Measurements from ENCODE around the gene CACYBP. TPM values are rescaled to one million over a fixed set of nuclear protein-coding genes. Genes with fewer than 3 reads are reported as not detected.

Gene CACYBP
- total RNA-seq, 2 experiments from 2014 or later, result 394 to 452 TPM

GRCh38 chr1:174995121-174995520 is 4.6 kb upstream of the CACYBP start:
- Mint-ChIP-seq H3K4me1 (peaks cover 19% of the 10 kb centered on the region), H3K9me3 (ENCODE audit: low read depth) (no peaks in the 10 kb centered on the region), H3K36me3 (ENCODE audit: low read depth) (peaks cover 14% of the 10 kb centered on the region), H3K27ac (no peak overlapping the region), H3K4me3 (no peak overlapping the region), H3K27me3 (no peaks in the 10 kb centered on the region)
- no peak for ATAC-seq
- no peak for DNase-seq
- ChIA-PET CTCF (interaction anchor here (1.5 kb wide), 1 partner anchor 12 kb away, joined by 11 read pairs; no protein-coding TSS in a partner anchor), POLR2A (no interaction called here)
- intact Hi-C loops (cut with DNase I, micrococcal nuclease), result loop anchor here in 1 of 2 experiments (5.0 kb wide), 1 partner anchor 733 kb away; no protein-coding TSS in a partner anchor

- Mint-ChIP-seq H3K9me3 (ENCODE audit: low read depth) (no peaks in the 10 kb centered on the region), H3K27me3 (no peaks in the 10 kb centered on the region), H3K27ac (no peak overlapping the region), H3K4me3 (no peak overlapping the region), H3K36me3 (ENCODE audit: low read depth) (peaks cover 20% of the 10 kb centered on the region), H3K4me1 (peaks cover 17% of the 10 kb centered on the region)
- POLR2A ChIA-PET, result no interaction called here
- intact Hi-C loops (cut with DNase I, micrococcal nuclease), result loop anchor here in 1 of 2 experiments (5.0 kb wide), 1 partner anchor 734 kb away; no protein-coding TSS in a partner anchor
- DNase-seq (no peak), ATAC-seq (no peak)
- CTCF ChIA-PET, result interaction anchor here (1.5 to 1.7 kb wide), 2 partner anchors 12 to 252 kb away, joined by 5 to 11 read pairs; no protein-coding TSS in a partner anchor
These were observed 3.8 kb upstream of the CACYBP start for GRCh38 chr1:174995916-174996315.

GRCh38 chr1:174996476-174996875 is 3.3 kb upstream of the CACYBP start:
- ChIA-PET CTCF (interaction anchor here (0.7 to 1.7 kb wide), 4 partner anchors 13 to 252 kb away, joined by 3 to 11 read pairs (median 4); no protein-coding TSS in a partner anchor), POLR2A (no interaction called here)
- no peaks in the 10 kb centered on the region for H3K9me3 Mint-ChIP-seq (ENCODE audit: low read depth)
- H3K36me3 Mint-ChIP-seq (ENCODE audit: low read depth), result peaks cover 26% of the 10 kb centered on the region
- DNase-seq, result no peak
- ATAC-seq, result no peak
- no peak overlapping the region for H3K27ac Mint-ChIP-seq
- H3K4me3 Mint-ChIP-seq, result no peak overlapping the region
- intact Hi-C loops (cut with DNase I, micrococcal nuclease), result loop anchor here in 1 of 2 experiments (5.0 kb wide), 1 partner anchor 734 kb away; no protein-coding TSS in a partner anchor
- H3K27me3 Mint-ChIP-seq, result no peaks in the 10 kb centered on the region
- peaks cover 20% of the 10 kb centered on the region for H3K4me1 Mint-ChIP-seq

DNA sequence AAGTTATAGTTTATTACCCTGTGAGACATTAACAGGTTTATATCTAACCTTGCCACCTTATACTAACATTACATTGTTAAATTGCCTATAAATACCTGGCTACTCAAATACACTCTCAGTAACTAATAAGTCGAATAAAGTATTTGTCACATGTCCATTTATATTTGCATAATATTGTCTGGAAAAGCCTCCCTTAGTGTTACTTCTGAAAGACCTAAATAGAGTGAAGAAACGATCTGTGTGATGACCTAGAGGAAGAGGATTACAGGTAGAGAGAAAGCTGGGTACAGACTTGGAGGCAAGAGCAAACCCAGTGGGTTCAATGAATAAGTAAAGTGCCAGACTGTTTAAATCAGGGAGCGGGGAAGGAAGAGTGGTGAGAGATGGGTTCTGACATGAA is 2.7 kb upstream of the CACYBP start:
- Mint-ChIP-seq H3K27ac (peak overlapping the region; percentile 35), H3K27me3 (no peaks in the 10 kb centered on the region), H3K4me1 (peaks cover 24% of the 10 kb centered on the region), H3K9me3 (ENCODE audit: low read depth) (no peaks in the 10 kb centered on the region), H3K4me3 (no peak overlapping the region), H3K36me3 (ENCODE audit: low read depth) (peaks cover 32% of the 10 kb centered on the region)
- ChIA-PET CTCF (interaction anchor here (0.7 to 1.7 kb wide), 7 partner anchors 11 to 743 kb away, joined by 3 to 5 read pairs (median 3); no protein-coding TSS in a partner anchor), POLR2A (interaction anchor here (1.0 kb wide), 1 partner anchor 33 kb away, joined by 3 read pairs; no protein-coding TSS in a partner anchor)
- ATAC-seq (no peak), DNase-seq (no peak)
- intact Hi-C loops (cut with DNase I, micrococcal nuclease), result loop anchor here in 1 of 2 experiments (5.0 kb wide), 1 partner anchor 735 kb away; no protein-coding TSS in a partner anchor

DNA sequence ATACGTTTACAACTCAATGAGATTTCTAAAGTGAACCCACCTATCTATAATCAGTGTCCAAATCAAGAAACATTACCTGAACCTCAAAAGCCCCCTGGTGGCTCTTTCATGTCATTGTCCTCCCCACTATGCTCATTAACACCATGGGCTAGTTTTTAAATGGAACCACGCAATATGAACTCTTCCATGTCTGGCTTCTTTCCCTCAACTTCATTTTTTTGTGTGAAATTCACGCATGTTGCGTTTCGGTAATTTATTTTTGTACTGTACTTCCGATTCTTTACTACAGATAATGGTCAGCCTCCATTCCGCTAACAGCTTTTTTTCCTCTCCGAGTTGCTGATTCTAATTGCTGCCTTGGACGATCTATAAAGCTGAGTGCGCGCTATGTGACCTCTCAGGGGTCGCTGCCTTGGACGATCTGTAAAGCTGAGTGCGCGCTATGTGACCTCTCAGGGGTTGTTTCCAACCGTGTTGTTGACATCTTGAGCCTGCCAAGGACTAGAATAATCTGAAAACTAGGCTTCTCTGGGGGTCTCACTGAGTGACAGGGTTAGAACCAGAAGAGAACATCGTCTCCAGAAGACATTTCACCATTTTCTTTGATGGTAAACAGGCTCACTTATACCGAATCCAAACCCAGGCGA is 1.1 kb upstream of the CACYBP start:
- H3K27ac Mint-ChIP-seq, result no peak overlapping the region
- no peaks in the 10 kb centered on the region for H3K9me3 Mint-ChIP-seq (ENCODE audit: low read depth)
- intact Hi-C loops (cut with DNase I, micrococcal nuclease), result loop anchor here (1.0 to 5.0 kb wide), 12 partner anchors 8 to 1522 kb away; partner anchors contain the start of genes MRPS14 (in 2 of the 2), KIAA0040 (in 1 of the 2), PRDX6 (in 1 of the 2) and RC3H1 (in 1 of the 2)
- CTCF ChIA-PET, result interaction anchor here (0.6 to 2.8 kb wide), 11 partner anchors 9 to 736 kb away, joined by 3 to 24 read pairs (median 4); partner anchors contain the start of gene MRPS14
- ATAC-seq (no peak), DNase-seq (peak; percentile 46)
- no peak overlapping the region for H3K4me3 Mint-ChIP-seq
- peaks cover 43% of the 10 kb centered on the region for H3K36me3 Mint-ChIP-seq (ENCODE audit: low read depth)
- POLR2A ChIA-PET, result interaction anchor here (1.1 to 3.6 kb wide), 11 partner anchors 15 to 1130 kb away, joined by 3 to 65 read pairs (median 4); partner anchors contain the start of genes MRPS14 and ZBTB37
- no peaks in the 10 kb centered on the region for H3K27me3 Mint-ChIP-seq
- peaks cover 37% of the 10 kb centered on the region for H3K4me1 Mint-ChIP-seq

DNA sequence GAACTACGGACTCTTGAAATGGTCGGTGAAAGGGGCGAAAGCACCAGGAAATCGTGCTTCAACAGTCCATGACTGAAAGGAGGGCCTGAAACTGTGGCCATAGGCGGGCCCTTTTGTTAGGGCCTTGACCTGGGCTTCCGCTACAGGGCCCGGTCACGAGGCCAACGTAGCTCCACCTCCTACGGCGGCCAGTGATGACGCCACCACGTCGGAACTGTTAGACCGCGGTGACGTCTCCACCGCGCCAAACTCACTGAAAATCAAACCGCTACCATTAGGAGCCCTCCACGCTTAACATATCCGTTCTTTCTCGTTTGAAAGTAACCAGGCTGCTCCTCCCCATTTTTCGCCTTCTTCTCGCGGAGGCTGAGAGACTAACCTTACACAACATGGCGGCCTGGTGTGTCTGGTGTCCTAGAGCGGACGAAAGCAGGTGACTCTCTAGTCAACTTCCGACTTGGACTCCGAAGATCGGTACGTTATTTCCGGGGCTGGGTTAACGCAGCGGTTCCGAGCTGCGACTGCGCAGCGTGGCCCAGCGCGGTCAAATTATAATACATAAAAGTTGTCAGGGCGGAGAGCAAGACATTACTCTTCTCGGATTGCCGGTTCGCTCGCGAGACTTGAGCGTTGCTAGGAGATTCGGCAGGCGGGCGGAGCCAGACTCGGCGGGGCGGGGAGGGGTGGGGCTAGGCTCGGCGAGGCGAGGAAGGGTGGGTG is 371 bp upstream of the CACYBP start:
- no peaks in the 10 kb centered on the region for H3K27me3 Mint-ChIP-seq
- H3K4me1 Mint-ChIP-seq, result peaks cover 41% of the 10 kb centered on the region
- peak overlapping the region; percentile 94 for H3K27ac Mint-ChIP-seq

DNA sequence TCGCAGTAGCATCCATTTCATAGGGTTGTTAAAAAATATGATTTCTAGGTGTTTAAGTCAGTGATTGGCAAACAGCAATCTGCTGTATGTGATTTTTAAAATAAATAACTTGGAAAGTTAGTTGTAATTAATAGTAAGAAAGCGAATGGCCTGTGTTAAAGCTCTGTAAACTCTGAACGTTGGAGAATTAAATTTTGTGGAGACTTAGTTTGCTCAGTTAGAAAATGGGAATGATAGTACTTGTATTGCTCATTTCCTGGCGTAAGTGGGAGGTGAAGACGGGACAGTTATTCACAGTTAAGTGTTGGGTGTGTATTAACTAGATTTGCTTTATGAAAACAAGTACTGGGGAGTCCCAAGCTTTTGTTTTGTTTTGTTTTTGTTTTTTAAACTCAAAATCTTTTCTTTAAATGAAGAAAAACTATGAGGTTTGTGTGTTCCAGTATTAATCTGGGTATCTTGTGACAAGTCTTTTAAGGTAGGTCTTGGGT is 995 bp downstream of the CACYBP start:
- ChIA-PET POLR2A (interaction anchor here (0.6 to 3.6 kb wide), 5 partner anchors 20 to 88 kb away, joined by 3 to 65 read pairs (median 3); partner anchors contain the start of gene MRPS14), CTCF (interaction anchor here (1.0 to 2.8 kb wide), 6 partner anchors 22 to 124 kb away, joined by 3 to 24 read pairs (median 4); partner anchors contain the start of gene MRPS14)
- peaks cover 52% of the 10 kb centered on the region for H3K4me1 Mint-ChIP-seq
- H3K4me3 Mint-ChIP-seq, result no peak overlapping the region
- H3K36me3 Mint-ChIP-seq (ENCODE audit: low read depth), result peaks cover 58% of the 10 kb centered on the region
- H3K9me3 Mint-ChIP-seq (ENCODE audit: low read depth), result no peaks in the 10 kb centered on the region
- intact Hi-C loops (cut with DNase I, micrococcal nuclease), result loop anchor here (1.0 to 5.0 kb wide), 2 partner anchors 842 to 1178 kb away; partner anchors contain the start of genes CENPL (in 1 of the 2) and DARS2 (in 1 of the 2)
- peak; percentile 14 for DNase-seq
- ATAC-seq, result no peak
- H3K27ac Mint-ChIP-seq, result peak overlapping the region; percentile 94
- no peaks in the 10 kb centered on the region for H3K27me3 Mint-ChIP-seq

More for the DNA sequence above, 371 bp upstream of the CACYBP start:
- ATAC-seq (peak; percentile 85), DNase-seq (peak; percentile 99)
- Mint-ChIP-seq H3K36me3 (ENCODE audit: low read depth) (peaks cover 49% of the 10 kb centered on the region), H3K9me3 (ENCODE audit: low read depth) (no peaks in the 10 kb centered on the region), H3K4me3 (no peak overlapping the region)
- POLR2A ChIA-PET, result interaction anchor here (0.5 to 3.6 kb wide), 13 partner anchors 16 to 1131 kb away, joined by 3 to 65 read pairs (median 3); partner anchors contain the start of genes MRPS14 and ZBTB37
- intact Hi-C loops (cut with DNase I, micrococcal nuclease), result loop anchor here (1.0 to 5.0 kb wide), 11 partner anchors 9 to 1523 kb away; partner anchors contain the start of genes MRPS14 (in 2 of the 2), KIAA0040 (in 1 of the 2), PRDX6 (in 1 of the 2) and RC3H1 (in 1 of the 2)
- CTCF ChIA-PET, result interaction anchor here (0.6 to 2.8 kb wide), 14 partner anchors 10 to 737 kb away, joined by 3 to 24 read pairs (median 4); partner anchors contain the start of gene MRPS14

GRCh38 chr1:175002910-175003517 is 3.3 kb downstream of the CACYBP start:
- no peak for DNase-seq
- Mint-ChIP-seq H3K27me3 (no peaks in the 10 kb centered on the region), H3K36me3 (ENCODE audit: low read depth) (peaks cover 59% of the 10 kb centered on the region), H3K9me3 (ENCODE audit: low read depth) (no peaks in the 10 kb centered on the region), H3K27ac (peak overlapping the region; percentile 91), H3K4me3 (peak overlapping the region; percentile 58), H3K4me1 (peaks cover 54% of the 10 kb centered on the region)
- intact Hi-C loops (cut with DNase I, micrococcal nuclease), result loop anchor here in 1 of 2 experiments (5.0 kb wide), 1 partner anchor 1181 kb away; the partner anchor contains the start of genes CENPL and DARS2
- ChIA-PET CTCF (no interaction called here), POLR2A (interaction anchor here (0.7 to 3.2 kb wide), 4 partner anchors 20 to 1000 kb away, joined by 3 to 17 read pairs (median 4); partner anchors contain the start of gene MRPS14)
- no peak for ATAC-seq

DNA sequence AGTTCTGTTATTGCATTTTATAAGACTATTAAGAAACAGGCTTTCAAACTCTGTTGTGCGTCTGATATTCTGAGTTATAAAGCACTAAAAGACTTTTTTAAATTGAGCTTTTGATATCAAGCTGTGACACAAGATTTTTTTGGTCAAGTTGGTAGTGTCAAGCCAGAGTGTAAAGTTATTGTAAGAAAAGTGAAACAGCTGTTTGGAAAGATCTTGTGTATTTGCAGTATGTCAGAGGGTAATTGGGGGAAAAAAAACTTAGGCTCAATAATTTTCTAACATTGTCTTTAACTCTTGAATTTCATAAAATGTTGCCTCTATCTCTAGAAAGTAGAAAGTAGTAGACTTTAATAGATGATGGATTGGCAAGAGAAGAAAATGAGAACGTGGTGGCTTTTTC is 3.8 kb downstream of the CACYBP start:
- Mint-ChIP-seq H3K36me3 (ENCODE audit: low read depth) (peaks cover 64% of the 10 kb centered on the region), H3K9me3 (ENCODE audit: low read depth) (no peaks in the 10 kb centered on the region), H3K4me1 (peaks cover 53% of the 10 kb centered on the region), H3K27ac (peak overlapping the region; percentile 91), H3K4me3 (peak overlapping the region; percentile 58), H3K27me3 (no peaks in the 10 kb centered on the region)
- DNase-seq, result no peak
- intact Hi-C loops (cut with DNase I, micrococcal nuclease), result loop anchor here in 1 of 2 experiments (5.0 kb wide), 1 partner anchor 1181 kb away; the partner anchor contains the start of genes CENPL and DARS2
- ATAC-seq, result no peak
- POLR2A ChIA-PET, result interaction anchor here (0.7 to 3.2 kb wide), 4 partner anchors 20 to 1001 kb away, joined by 3 to 17 read pairs (median 4); partner anchors contain the start of gene MRPS14
- CTCF ChIA-PET, result no interaction called here

All from activated CD4-positive, alpha-beta T cell treated with anti-CD3 and anti-CD28 coated beads for 36 hours (primary cell).